MCF 10A (cell line): ENCODE results near the gene GLRX5. TPM values are rescaled to one million over a fixed set of nuclear protein-coding genes. Genes with fewer than 3 reads are reported as not detected.

ENCODE experiments used
- BruUV-seq: library from RNA; stranded (reverse); fragments of 400-500 nt; replicated peaks from 2 replicates; lab custom pipeline; 2021; lab: Mats Ljungman, UMichigan
- CTCF ChIA-PET: fragments of 300-600 bp; sonication (Branson Sonifier 250); formaldehyde crosslinking; extraction: SDS; loops from one replicate; lab custom pipeline; 2021; ENCODE audit warnings: antibody characterized with exemption, inconsistent platforms; lab: Yijun Ruan, JAX
- POLR2A ChIA-PET: fragments of 300-600, 350-650 bp; sonication (Branson Sonifier 250); formaldehyde crosslinking; extraction: SDS; loops from one replicate; lab custom pipeline; 2020; ENCODE audit warnings: antibody characterized with exemption, inconsistent platforms; lab: Yijun Ruan, JAX
- DNase-seq: peaks from one replicate; pipeline ENCODE4 v3.0.0-alpha.2; 2018; ENCODE audit not compliant: unreplicated experiment
- H3K27ac Mint-ChIP-seq: one replicate; pipeline ENCODE4 v1.8.0; 2022; ENCODE audit warnings: mild to moderate bottlenecking, low read depth, mixed read lengths; ENCODE audit not compliant: unreplicated experiment
- H3K27me3 Mint-ChIP-seq: one replicate; pipeline ENCODE4 v1.8.0; 2022; ENCODE audit warnings: mixed read lengths; ENCODE audit not compliant: insufficient read depth, unreplicated experiment
- H3K36me3 Mint-ChIP-seq: one replicate; pipeline ENCODE4 v1.8.0; 2022; ENCODE audit warnings: mild to moderate bottlenecking, moderate library complexity, mixed read lengths; ENCODE audit not compliant: insufficient read depth, unreplicated experiment
- H3K4me1 Mint-ChIP-seq: one replicate; pipeline ENCODE4 v1.8.0; 2022; ENCODE audit warnings: mixed read lengths; ENCODE audit not compliant: insufficient read depth, unreplicated experiment
- H3K4me3 Mint-ChIP-seq: one replicate; pipeline ENCODE4 v1.8.0; 2022; ENCODE audit warnings: mild to moderate bottlenecking, moderate library complexity, mixed read lengths; ENCODE audit not compliant: unreplicated experiment
- H3K9me3 Mint-ChIP-seq: one replicate; pipeline ENCODE4 v1.8.0; 2022; ENCODE audit warnings: mixed read lengths; ENCODE audit not compliant: unreplicated experiment
- intact Hi-C: fragments of 100-400 bp; cut with micrococcal nuclease; formaldehyde crosslinking; loops from 2 replicates; pipeline ENCODE4 v1.14.1; 2022
- total RNA-seq: library from RNA; stranded (reverse); gene quantifications from 2 replicates; pipeline ENCODE4 v1.2.3, GENCODE V29; 2022
- TF ChIP-seq, protein P1 (sequence below): fragments of 200-600 bp; IDR thresholded peaks from one replicate; pipeline ENCODE4 v1.8.0; 2022; ENCODE audit warnings: antibody characterized with exemption, mild to moderate bottlenecking; ENCODE audit not compliant: unreplicated experiment

GLRX5 gene
- total RNA-seq, 1 experiment from 2014 or later = 32.2 TPM

DNA sequence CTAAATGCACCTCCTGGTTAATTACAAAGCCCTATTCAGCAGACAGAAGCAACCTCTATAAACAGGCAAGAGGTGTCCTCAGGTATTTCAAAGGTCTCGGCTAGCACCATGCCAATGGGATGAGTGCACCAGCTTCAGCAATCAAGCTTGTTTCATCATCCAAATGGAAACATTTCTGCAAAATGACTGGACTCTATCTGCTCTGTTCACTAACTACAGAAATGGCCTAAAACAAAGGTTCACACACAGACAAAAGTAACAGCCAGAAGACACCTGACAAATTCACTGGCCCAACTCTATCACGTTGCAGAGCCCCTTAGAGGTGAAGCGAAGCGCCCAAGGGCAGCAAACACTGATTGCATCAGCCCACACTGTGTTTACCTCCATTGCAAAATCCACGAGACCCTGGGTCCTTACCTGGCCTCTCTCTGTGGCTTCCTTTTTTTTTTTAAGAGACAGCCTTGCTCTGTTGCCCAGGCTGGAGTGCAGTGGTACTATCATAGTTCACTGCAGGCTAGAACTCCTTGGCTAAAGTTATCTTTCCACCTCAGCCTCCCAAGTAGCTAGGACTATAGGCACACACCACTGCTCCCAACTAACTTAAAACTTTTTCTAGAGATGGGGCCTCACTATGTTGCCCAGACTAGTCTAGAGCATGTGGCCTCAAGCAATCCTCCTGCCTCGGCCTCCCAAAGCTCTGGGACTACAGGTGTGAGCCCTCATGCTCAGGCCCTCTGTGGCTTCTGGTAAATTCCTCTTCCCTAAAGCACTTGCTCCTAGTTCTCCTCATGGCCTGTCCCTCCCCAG lies 9.9 kb upstream of the GLRX5 start:
- intact Hi-C loops = loop anchor here (5.0 kb wide), 1 partner anchor 63 kb away; no protein-coding TSS in a partner anchor
- H3K36me3 Mint-ChIP-seq = peaks cover 9% of the 10 kb centered on the region
- no peak overlapping the region for H3K4me3 Mint-ChIP-seq
- peaks cover 43% of the 10 kb centered on the region for H3K4me1 Mint-ChIP-seq
- H3K27me3 Mint-ChIP-seq = no peaks in the 10 kb centered on the region
- DNase-seq = peak; percentile 74
- TF ChIP-seq, protein P1, sequence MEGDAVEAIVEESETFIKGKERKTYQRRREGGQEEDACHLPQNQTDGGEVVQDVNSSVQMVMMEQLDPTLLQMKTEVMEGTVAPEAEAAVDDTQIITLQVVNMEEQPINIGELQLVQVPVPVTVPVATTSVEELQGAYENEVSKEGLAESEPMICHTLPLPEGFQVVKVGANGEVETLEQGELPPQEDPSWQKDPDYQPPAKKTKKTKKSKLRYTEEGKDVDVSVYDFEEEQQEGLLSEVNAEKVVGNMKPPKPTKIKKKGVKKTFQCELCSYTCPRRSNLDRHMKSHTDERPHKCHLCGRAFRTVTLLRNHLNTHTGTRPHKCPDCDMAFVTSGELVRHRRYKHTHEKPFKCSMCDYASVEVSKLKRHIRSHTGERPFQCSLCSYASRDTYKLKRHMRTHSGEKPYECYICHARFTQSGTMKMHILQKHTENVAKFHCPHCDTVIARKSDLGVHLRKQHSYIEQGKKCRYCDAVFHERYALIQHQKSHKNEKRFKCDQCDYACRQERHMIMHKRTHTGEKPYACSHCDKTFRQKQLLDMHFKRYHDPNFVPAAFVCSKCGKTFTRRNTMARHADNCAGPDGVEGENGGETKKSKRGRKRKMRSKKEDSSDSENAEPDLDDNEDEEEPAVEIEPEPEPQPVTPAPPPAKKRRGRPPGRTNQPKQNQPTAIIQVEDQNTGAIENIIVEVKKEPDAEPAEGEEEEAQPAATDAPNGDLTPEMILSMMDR = no peak
- CTCF ChIA-PET = interaction anchor here (0.6 to 8.2 kb wide), 2 partner anchors 24 to 83 kb away, joined by 3 to 162 read pairs; no protein-coding TSS in a partner anchor
- POLR2A ChIA-PET = interaction anchor here (0.6 to 1.5 kb wide), 5 partner anchors 9 to 82 kb away, joined by 3 to 6 read pairs (median 3); no protein-coding TSS in a partner anchor
- BruUV-seq = no TSS peak
- no peaks in the 10 kb centered on the region for H3K9me3 Mint-ChIP-seq
- H3K27ac Mint-ChIP-seq = peak overlapping the region; percentile 82

DNA sequence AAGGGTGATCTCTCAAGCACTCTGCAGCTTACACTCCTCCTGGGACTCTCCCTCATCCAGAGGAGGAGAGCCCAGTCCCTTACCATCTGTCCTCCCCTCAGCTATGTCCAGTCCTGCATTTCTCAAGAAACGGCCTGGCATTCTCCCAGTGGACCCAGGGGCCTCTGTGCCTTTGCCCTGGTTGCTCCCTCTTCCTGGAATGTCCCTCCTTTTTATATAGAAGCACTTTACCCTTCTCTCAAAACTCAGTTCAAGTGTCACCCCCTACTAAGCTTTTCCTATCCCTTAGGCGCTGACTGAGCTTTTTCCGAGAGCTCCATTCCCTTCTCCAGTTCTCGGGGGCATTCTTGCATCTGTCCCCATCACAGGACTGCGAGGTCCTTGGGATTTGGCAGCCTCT lies 8.9 kb upstream of the GLRX5 start:
- no peaks in the 10 kb centered on the region for H3K9me3 Mint-ChIP-seq
- BruUV-seq = no TSS peak
- H3K27ac Mint-ChIP-seq = peak overlapping the region; percentile 82
- no peak for DNase-seq
- no peak overlapping the region for H3K4me3 Mint-ChIP-seq
- peaks cover 47% of the 10 kb centered on the region for H3K4me1 Mint-ChIP-seq
- intact Hi-C loops = loop anchor here (5.0 kb wide), 1 partner anchor 64 kb away; no protein-coding TSS in a partner anchor
- no peaks in the 10 kb centered on the region for H3K27me3 Mint-ChIP-seq
- CTCF ChIA-PET = interaction anchor here (0.8 to 8.2 kb wide), 8 partner anchors 9 to 835 kb away, joined by 3 to 162 read pairs (median 12); partner anchors contain the start of gene SYNE3
- peaks cover 20% of the 10 kb centered on the region for H3K36me3 Mint-ChIP-seq
- TF ChIP-seq, protein P1 = no peak
- POLR2A ChIA-PET = interaction anchor here (0.6 kb wide), 1 partner anchor 10 kb away, joined by 3 read pairs; no protein-coding TSS in a partner anchor

DNA sequence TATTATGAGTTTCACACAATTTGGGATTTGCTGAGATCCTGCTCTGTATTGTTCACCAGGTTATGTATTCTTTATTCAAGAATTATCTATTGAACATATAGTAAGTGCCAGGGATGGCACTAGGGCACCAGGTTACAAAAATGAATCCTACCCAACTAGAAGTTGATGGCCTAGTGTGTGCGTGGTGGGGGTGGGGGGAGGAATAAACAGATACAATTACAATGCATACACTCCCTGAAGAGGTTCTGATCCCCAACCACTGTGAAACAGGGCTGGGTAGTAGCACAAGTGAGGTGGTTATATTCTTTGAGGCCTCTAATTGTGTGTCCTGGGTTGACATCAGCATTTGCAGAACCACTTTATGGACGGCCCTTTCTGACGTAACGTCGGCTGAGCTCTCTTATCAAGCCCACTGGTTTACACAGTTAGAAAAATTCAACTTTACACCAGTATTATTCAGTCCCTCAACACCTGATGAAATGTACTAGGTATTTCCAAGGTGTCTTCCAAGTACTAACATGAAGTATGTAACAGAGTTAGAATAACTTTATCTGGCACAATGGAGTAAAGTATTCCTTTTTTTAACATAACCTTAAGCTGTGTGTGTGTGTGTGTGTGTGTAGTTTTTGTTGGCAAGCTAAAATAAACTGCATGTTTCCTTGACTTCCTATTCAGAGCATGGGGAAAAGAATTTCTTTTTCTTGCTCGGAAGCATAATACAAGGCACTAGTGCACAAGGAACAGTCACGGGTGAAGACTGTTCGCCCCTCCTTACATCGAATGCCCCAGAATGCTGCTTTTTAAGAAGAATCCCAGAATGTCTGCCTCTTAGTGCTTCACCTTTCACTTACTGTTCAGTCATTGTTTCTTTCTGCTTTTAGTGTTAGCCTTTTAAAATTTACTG lies 8.1 kb upstream of the GLRX5 start:
- TF ChIP-seq, protein P1 = no peak
- BruUV-seq = no TSS peak
- DNase-seq = no peak
- POLR2A ChIA-PET = interaction anchor here (0.5 to 1.9 kb wide), 9 partner anchors 8 to 467 kb away, joined by 3 to 19 read pairs (median 3); partner anchors contain the start of gene SYNE3
- intact Hi-C loops = loop anchor here (1.0 to 5.0 kb wide), 2 partner anchors 64 to 84 kb away; no protein-coding TSS in a partner anchor
- Mint-ChIP-seq H3K27ac (peak overlapping the region; percentile 82), H3K36me3 (peaks cover 21% of the 10 kb centered on the region), H3K27me3 (no peaks in the 10 kb centered on the region), H3K9me3 (no peaks in the 10 kb centered on the region), H3K4me1 (peaks cover 55% of the 10 kb centered on the region), H3K4me3 (no peak overlapping the region)
- CTCF ChIA-PET = interaction anchor here (0.5 to 8.2 kb wide), 30 partner anchors 8 to 1461 kb away, joined by 3 to 162 read pairs (median 4); partner anchors contain the start of gene SYNE3
